K562 (cell line): ENCODE data around the gene BCL2L13. TPM values are rescaled to one million over a fixed set of nuclear protein-coding genes. Genes with fewer than 3 reads are reported as not detected.

Experiments
- ARID1B ChIP-seq: fragments of 450-650 bp; IDR thresholded peaks from 2 replicates; pipeline ENCODE4 v1.6.1; 2016; ENCODE audit warnings: antibody characterized with exemption, mild to moderate bottlenecking, inconsistent platforms
- ATF2 ChIP-seq: sonication (generic); formaldehyde crosslinking; IDR thresholded peaks from 2 replicates; pipeline ENCODE4 v1.8.1; 2022; ENCODE audit warnings: missing genetic modification reagents
- BRF1 ChIP-seq: IDR thresholded peaks from 3 replicates; pipeline ENCODE4 v1.6.1; 2011; ENCODE audit warnings: borderline replicate concordance, mild to moderate bottlenecking; ENCODE audit not compliant: insufficient read length; ENCODE audit errors: extremely low read depth
- CCNT2 ChIP-seq: IDR thresholded peaks from 2 replicates; pipeline ENCODE4 v1.6.1; 2011; ENCODE audit warnings: borderline replicate concordance, low read depth, mild to moderate bottlenecking, moderate library complexity, mixed read lengths, low read length; ENCODE audit not compliant: insufficient read length; ENCODE audit errors: extremely low read depth
- ETS2 ChIP-seq: IDR thresholded peaks from 2 replicates; pipeline ENCODE4 v1.6.1; 2016; ENCODE audit warnings: borderline replicate concordance, missing genetic modification characterization, mild to moderate bottlenecking, moderate library complexity, missing compliant biosample characterization; ENCODE audit not compliant: poor library complexity, severe bottlenecking
- HMG20A ChIP-seq: fragments of 450-650 bp; formaldehyde crosslinking; conservative IDR thresholded peaks from 2 replicates; pipeline ENCODE4 v1.4.0; 2020; ENCODE audit warnings: mild to moderate bottlenecking, mixed read lengths
- KAT7 ChIP-seq: sonication (generic); formaldehyde crosslinking; IDR thresholded peaks from 2 replicates; pipeline ENCODE4 v1.8.0; 2022; ENCODE audit warnings: missing genetic modification reagents, mild to moderate bottlenecking, borderline replicate concordance
- KDM1A ChIP-seq, 2 experiments: fragments of 450-650 bp; IDR thresholded peaks; 2 replicates each; pipeline ENCODE4 v1.6.1; 2016; ENCODE audit warnings: mild to moderate bottlenecking in 2 of 2
- KLF10 ChIP-seq: fragments of 250-450 bp; sonication (Bioruptor Pico); IDR thresholded peaks from 2 replicates; pipeline ENCODE4 v1.6.1; 2021; ENCODE audit warnings: matching md5 sums
- MAZ ChIP-seq, 2 experiments: fragments of 450-650 bp in 1 of 2; sonication (generic) in 1 of 2; formaldehyde crosslinking; IDR thresholded peaks in 1 of 2; conservative IDR thresholded peaks in 1 of 2; 2 replicates each; pipeline versions ENCODE4 v1.4.0 to v1.5.0; 2020; ENCODE audit warnings: mild to moderate bottlenecking in 1 of 2, missing genetic modification reagents in 1 of 2
- MNT ChIP-seq, 2 experiments: fragments of 450-650 bp; conservative IDR thresholded peaks; 2 replicates each; pipeline ENCODE4 v1.6.1; 2017; ENCODE audit warnings: mild to moderate bottlenecking in 2 of 2, moderate library complexity in 2 of 2
- PHF8 ChIP-seq: fragments of 200-600 bp; sonication (generic); IDR thresholded peaks from 2 replicates; pipeline ENCODE4 v1.6.1; 2012; ENCODE audit warnings: mixed run types, mild to moderate bottlenecking, inconsistent platforms, low read length, moderate library complexity, borderline replicate concordance
- POLR2G ChIP-seq: fragments of 200-400 bp; formaldehyde crosslinking; IDR thresholded peaks from 2 replicates; pipeline ENCODE4 v1.6.1; 2017; ENCODE audit warnings: low read depth, mild to moderate bottlenecking, antibody characterized with exemption, low read length, moderate library complexity
- POLR3A ChIP-seq: IDR thresholded peaks from 2 replicates; pipeline ENCODE4 v1.6.1; 2011; ENCODE audit warnings: borderline replicate concordance, mild to moderate bottlenecking, moderate library complexity; ENCODE audit not compliant: insufficient read length, insufficient read depth; ENCODE audit errors: extremely low read depth
- RBM15 ChIP-seq: fragments of 200-400 bp; formaldehyde crosslinking; IDR thresholded peaks from 2 replicates; pipeline ENCODE4 v1.6.1; 2018; ENCODE audit warnings: mild to moderate bottlenecking, low read length, moderate library complexity; ENCODE audit not compliant: insufficient read depth
- SIN3A ChIP-seq, 2 experiments: fragments of 150-350 bp in 1 of 2; IDR thresholded peaks; 2 replicates each; pipeline ENCODE4 v1.6.1; 2011 to 2016; ENCODE audit warnings: borderline replicate concordance in 2 of 2, low read depth in 2 of 2, low read length in 2 of 2, mild to moderate bottlenecking in 2 of 2, moderate library complexity in 2 of 2; ENCODE audit not compliant: control insufficient read depth in 1 of 2
- SNAPC5 ChIP-seq: fragments of 250-450 bp; sonication (Bioruptor Pico); IDR thresholded peaks from 2 replicates; pipeline ENCODE4 v1.8.0; 2021; ENCODE audit warnings: moderate library complexity, mild to moderate bottlenecking, inconsistent platforms
- SRF ChIP-seq, 2 experiments: fragments of 250-450, 450-650 bp in 1 of 2; sonication (Bioruptor Pico) in 1 of 2; sonication (generic) in 1 of 2; formaldehyde crosslinking; IDR thresholded peaks; 2 replicates each; pipeline versions ENCODE4 v1.5.0 to v1.5.1; 2020 to 2022; ENCODE audit warnings: mild to moderate bottlenecking in 1 of 2, missing genetic modification reagents in 1 of 2
- TAF1 ChIP-seq: IDR thresholded peaks from 2 replicates; pipeline ENCODE4 v1.6.1; 2011; ENCODE audit warnings: mild to moderate bottlenecking, low read length, moderate library complexity; ENCODE audit not compliant: insufficient read depth, control insufficient read depth, severe bottlenecking; ENCODE audit errors: extremely low read depth
- TBL1XR1 ChIP-seq, 2 experiments: IDR thresholded peaks; 2 replicates each; pipeline ENCODE4 v1.6.1; 2012; ENCODE audit warnings: improper control_type of control experiment in 2 of 2, low read length in 2 of 2, mild to moderate bottlenecking in 1 of 2
- ZNF175 ChIP-seq: fragments of 200-800 bp; sonication (Bioruptor generic); IDR thresholded peaks from 2 replicates; pipeline ENCODE4 v1.6.1; 2016; ENCODE audit warnings: low read depth, mild to moderate bottlenecking, missing genetic modification characterization, missing compliant biosample characterization
- ZNF354B ChIP-seq: fragments of 250-450 bp; sonication (Bioruptor Pico); IDR thresholded peaks from 2 replicates; pipeline ENCODE4 v1.4.0; 2020
- ZNF561 ChIP-seq: fragments of 450-650 bp; formaldehyde crosslinking; conservative IDR thresholded peaks from 2 replicates; pipeline ENCODE4 v1.4.0; 2020; ENCODE audit warnings: mild to moderate bottlenecking, moderate library complexity
- ZNF77 ChIP-seq: fragments of 250-450 bp; sonication (Bioruptor Pico); IDR thresholded peaks from 2 replicates; pipeline ENCODE4 v1.5.0; 2020
- ZSCAN29 ChIP-seq: fragments of 450-650 bp; IDR thresholded peaks from 2 replicates; pipeline ENCODE4 v1.6.1; 2017
- polyA plus RNA-seq, 8 experiments: library from polyadenylated mRNA; depleted of rRNA in 4 of 8; stranded (reverse) in 5 of 8; unstranded in 3 of 8; fragments of >200 nt; fragmentation: Nextera tagmentation in 2 of 8; fragmentation: Illumina TruSeq in 1 of 8; extraction: Ambion mirVana in 2 of 8; extraction: Trizol in 1 of 8; gene quantifications; 2 replicates each; pipeline versions ENCODE4 v1.2.1 to v1.2.3, GENCODE V29; 2011 to 2014; ENCODE audit warnings: inconsistent platforms in 1 of 8, missing spikeins in 1 of 8
- total RNA-seq, 7 experiments: library from RNA; depleted of rRNA in 6 of 7; stranded (reverse); fragments of >200 nt in 6 of 7; fragmentation: Illumina TruSeq in 2 of 7; extraction: Trizol in 2 of 7; gene quantifications; 2 replicates each; pipeline versions ENCODE4 v1.2.1 to v1.2.3, GENCODE V29; 2011 to 2021; ENCODE audit warnings: low replicate concordance in 1 of 7

BCL2L13 gene
- total and polyA plus RNA-seq, 9 of the 15 experiments (the other 6 are each of a cell fraction or from before 2014, with no cell fraction given) = 41.5 to 63.4 (median 56.5) TPM

- TF ChIP-seq MNT (conservative IDR thresholded peaks at IDR 0.05) (no peak; a peak in 1 of 4 replicates), MAZ (CRISPR knock-in tag; conservative IDR thresholded peaks at IDR 0.05 in 1 of 2, IDR thresholded peaks at IDR 0.05 in 1 of 2) (0 out of 4 replicates have a peak, but pooled peaks of 1 of the 2 experiments have one; percentile 29), ATF2 (CRISPR knock-in tag) (no peak), TBL1XR1 (IDR thresholded peaks at IDR 0.05; ENCODE audit: low read length in 2 of 2) (no peak), ZNF175 (no peak), BRF1 (no peak), RBM15 (no peak), SIN3A (IDR thresholded peaks at IDR 0.05; ENCODE audit: borderline replicate concordance in 2 of 2, control insufficient read depth in 1 of 2, low read depth in 2 of 2, low read length in 2 of 2) (0 out of 4 replicates have a peak, but pooled peaks of 1 of the 2 experiments have one; percentile 7), HMG20A (CRISPR knock-in tag) (no peak), CCNT2 (peak; percentile 19), TAF1 (peak; percentile 43), ZNF561 (CRISPR knock-in tag) (no peak), ARID1B (no peak), ZNF354B (no peak), KAT7 (CRISPR knock-in tag) (no peak), KDM1A (IDR thresholded peaks at IDR 0.05) (no peak), PHF8 (peak; percentile 89; the same call in 1 of the 2 replicates), SNAPC5 (CRISPR knock-in tag) (no peak), ZSCAN29 (no peak), POLR3A (no peak), POLR2G (peak; percentile 77), SRF (CRISPR knock-in tag; IDR thresholded peaks at IDR 0.05) (no peak), ETS2 (tag) (no peak), KLF10 (CRISPR knock-in tag) (no peak), ZNF77 (no peak)
Observed at GRCh38 chr22:17774206-17774925, 135.8 kb downstream of the BCL2L13 start, which contains the start of gene BID (continued).
